ENCODE measurements around the gene VPS72. TPM values are rescaled to one million over a fixed set of nuclear protein-coding genes. Genes with fewer than 3 reads are reported as not detected.
A peak's percentile ranks its signal among the peaks of the same experiment; 100 is the strongest.
"Not testable (repeated sequence)": the region's sequence is repeated elsewhere in the genome, so short reads cannot be mapped to it uniquely, and the experiment has no call there.

The VPS72 gene
- 30.9 and 32.8 TPM in 2 replicates for total RNA-seq (2012; rRNA removed)

- H3K36me3 ChIP-seq (ENCODE audit: insufficient read depth, low read length) = peaks cover 12% of the 10 kb centered on the region
- peak within 1 kb of the TSS; percentile 94 for H3K9ac ChIP-seq (ENCODE audit: low read depth, low read length)
- peak within 1 kb of the TSS; percentile 88 for H3K4me3 ChIP-seq (ENCODE audit: low read length)
- peaks cover 24% of the 10 kb centered on the region for H3K4me1 ChIP-seq (ENCODE audit: control insufficient read depth, insufficient read depth, low read length)
- H3K27me3 ChIP-seq (ENCODE audit: control insufficient read depth, insufficient read depth, low read length) = no peaks in the 10 kb centered on the region
- no peaks in the 10 kb centered on the region for H3K9me3 ChIP-seq (replicated peaks; ENCODE audit: low read length)
- peak within 1 kb of the TSS; percentile 93 for H3K4me2 ChIP-seq (ENCODE audit: low read length)
Measured at GRCh38 chr1:151189637-151190445, at the start of gene VPS72. VPS72 (minus strand) TSS chr1:151190197; CDS start chr1:151190121, 76 bp downstream.

DNA sequence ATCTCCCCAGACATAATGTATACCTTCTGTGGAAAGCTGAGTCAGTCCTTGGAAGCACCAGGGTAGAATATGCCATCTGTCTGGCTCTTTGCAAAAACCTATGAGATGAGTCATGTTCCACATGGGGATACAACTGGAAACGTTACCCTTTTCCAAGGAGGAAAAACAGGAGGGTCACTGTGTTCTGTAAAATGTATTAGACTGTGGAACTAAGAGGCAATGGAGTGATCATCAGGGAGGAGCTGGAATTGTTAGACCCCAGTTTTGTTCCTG is 48.4 kb upstream of the VPS72 start:
- Histone ChIP-seq H3K27me3 (ENCODE audit: control insufficient read depth, insufficient read depth, low read length) (no peaks in the 10 kb centered on the region), H3K4me3 (ENCODE audit: low read length) (no peak overlapping the region), H3K9ac (ENCODE audit: low read depth, low read length) (no peak overlapping the region), H3K4me2 (ENCODE audit: low read length) (peak overlapping the region; percentile 22), H3K36me3 (ENCODE audit: insufficient read depth, low read length) (peaks cover 86% of the 10 kb centered on the region), H3K4me1 (ENCODE audit: control insufficient read depth, insufficient read depth, low read length) (peaks cover 17% of the 10 kb centered on the region), H3K9me3 (replicated peaks; ENCODE audit: low read length) (no peaks in the 10 kb centered on the region)

DNA sequence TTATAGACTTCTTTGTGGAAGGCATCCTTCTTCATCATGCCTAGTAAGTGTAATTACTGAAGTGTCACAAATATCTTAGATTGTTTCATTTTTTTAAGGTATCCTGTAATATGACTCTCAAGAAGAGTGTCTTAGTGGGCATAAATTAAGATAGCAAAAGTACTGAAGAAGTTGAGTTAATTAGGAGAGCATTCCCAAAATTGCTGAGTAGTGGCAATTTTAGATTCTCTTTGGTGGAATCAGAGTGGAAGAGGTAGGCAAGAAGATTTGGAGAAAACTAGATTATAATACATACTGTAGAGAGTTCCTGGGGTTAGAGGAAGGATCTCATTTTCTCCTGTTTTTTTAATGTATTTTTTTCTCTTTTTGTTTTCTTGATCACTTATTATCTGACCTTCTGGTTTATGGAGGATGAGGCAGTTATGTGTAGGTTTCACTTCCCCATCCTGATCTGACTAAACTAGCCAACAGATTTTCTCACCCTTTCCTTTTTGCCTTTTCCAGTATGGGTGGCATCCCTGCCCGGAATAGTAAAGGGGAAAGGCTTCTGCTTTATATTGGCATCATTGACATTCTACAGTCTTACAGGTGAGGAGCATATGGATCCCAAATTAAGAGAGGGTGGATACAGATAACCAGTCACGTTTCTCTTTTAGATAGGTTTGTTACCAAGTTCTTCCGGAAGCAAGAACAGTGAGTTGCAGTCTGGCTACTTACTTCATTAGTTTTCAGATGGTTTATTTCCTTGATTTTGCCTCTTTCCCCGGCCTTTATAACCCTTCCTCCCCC is 47.9 kb upstream of the VPS72 start:
- peak overlapping the region; percentile 22 for H3K4me2 ChIP-seq (ENCODE audit: low read length)
- no peak overlapping the region for H3K4me3 ChIP-seq (ENCODE audit: low read length)
- no peak overlapping the region for H3K9ac ChIP-seq (ENCODE audit: low read depth, low read length)
- H3K36me3 ChIP-seq (ENCODE audit: insufficient read depth, low read length) = peaks cover 81% of the 10 kb centered on the region
- peaks cover 17% of the 10 kb centered on the region for H3K4me1 ChIP-seq (ENCODE audit: control insufficient read depth, insufficient read depth, low read length)
- no peaks in the 10 kb centered on the region for H3K9me3 ChIP-seq (replicated peaks; ENCODE audit: low read length)
- H3K27me3 ChIP-seq (ENCODE audit: control insufficient read depth, insufficient read depth, low read length) = no peaks in the 10 kb centered on the region

GRCh38 chr1:151235235-151235634 is 45.2 kb upstream of the VPS72 start:
- no peaks in the 10 kb centered on the region for H3K9me3 ChIP-seq (replicated peaks; ENCODE audit: low read length)
- H3K4me2 ChIP-seq (ENCODE audit: low read length) = no peak overlapping the region
- peaks cover 17% of the 10 kb centered on the region for H3K4me1 ChIP-seq (ENCODE audit: control insufficient read depth, insufficient read depth, low read length)
- H3K4me3 ChIP-seq (ENCODE audit: low read length) = no peak overlapping the region
- H3K27me3 ChIP-seq (ENCODE audit: control insufficient read depth, insufficient read depth, low read length) = no peaks in the 10 kb centered on the region
- H3K9ac ChIP-seq (ENCODE audit: low read depth, low read length) = no peak overlapping the region
- H3K36me3 ChIP-seq (ENCODE audit: insufficient read depth, low read length) = peaks cover 85% of the 10 kb centered on the region

- no peak overlapping the region for H3K4me3 ChIP-seq (ENCODE audit: low read length)
- H3K36me3 ChIP-seq (ENCODE audit: insufficient read depth, low read length) = peaks cover 52% of the 10 kb centered on the region
- H3K4me2 ChIP-seq (ENCODE audit: low read length) = no peak overlapping the region
Measured at GRCh38 chr1:151222130-151222529, 32.1 kb upstream of the VPS72 start.

DNA sequence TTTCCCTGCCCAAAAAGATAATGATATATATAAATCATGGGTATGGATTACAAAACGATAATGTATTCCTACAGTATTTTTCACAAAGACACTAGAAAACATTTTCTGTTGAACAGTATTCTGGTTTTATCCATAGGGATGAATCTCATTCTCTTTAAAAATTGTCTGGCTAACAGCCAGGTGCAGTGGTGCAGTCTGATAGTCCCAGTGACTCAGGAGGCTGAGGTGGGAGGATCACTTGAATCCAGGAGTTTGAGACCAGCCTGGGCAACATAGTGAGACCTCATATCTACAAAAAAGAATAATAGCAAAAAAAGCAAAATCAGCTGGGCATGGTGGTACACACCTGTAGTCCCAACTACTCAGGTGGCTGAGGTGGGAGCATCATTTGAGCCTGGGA is 31.6 kb upstream of the VPS72 start:
- H3K9me3 ChIP-seq (replicated peaks; ENCODE audit: low read length) = no peaks in the 10 kb centered on the region
- peaks cover 52% of the 10 kb centered on the region for H3K36me3 ChIP-seq (ENCODE audit: insufficient read depth, low read length)
- peaks cover 8% of the 10 kb centered on the region for H3K4me1 ChIP-seq (ENCODE audit: control insufficient read depth, insufficient read depth, low read length)
- H3K27me3 ChIP-seq (ENCODE audit: control insufficient read depth, insufficient read depth, low read length) = no peaks in the 10 kb centered on the region
- no peak overlapping the region for H3K4me3 ChIP-seq (ENCODE audit: low read length)
- H3K4me2 ChIP-seq (ENCODE audit: low read length) = no peak overlapping the region
- H3K9ac ChIP-seq (ENCODE audit: low read depth, low read length) = no peak overlapping the region

More at GRCh38 chr1:151222130-151222529, 32.1 kb upstream of the VPS72 start:
- Histone ChIP-seq H3K9ac (ENCODE audit: low read depth, low read length) (no peak overlapping the region), H3K9me3 (replicated peaks; ENCODE audit: low read length) (no peaks in the 10 kb centered on the region), H3K4me1 (ENCODE audit: control insufficient read depth, insufficient read depth, low read length) (peaks cover 8% of the 10 kb centered on the region), H3K27me3 (ENCODE audit: control insufficient read depth, insufficient read depth, low read length) (no peaks in the 10 kb centered on the region)

- Histone ChIP-seq H3K4me2 (ENCODE audit: low read length) (no peak overlapping the region), H3K4me1 (ENCODE audit: control insufficient read depth, insufficient read depth, low read length) (no peaks in the 10 kb centered on the region), H3K9me3 (replicated peaks; ENCODE audit: low read length) (no peaks in the 10 kb centered on the region), H3K9ac (ENCODE audit: low read depth, low read length) (no peak overlapping the region), H3K36me3 (ENCODE audit: insufficient read depth, low read length) (peaks cover 43% of the 10 kb centered on the region), H3K4me3 (ENCODE audit: low read length) (no peak overlapping the region), H3K27me3 (ENCODE audit: control insufficient read depth, insufficient read depth, low read length) (no peaks in the 10 kb centered on the region)
Measured at GRCh38 chr1:151213560-151213959, 23.6 kb upstream of the VPS72 start.

DNA sequence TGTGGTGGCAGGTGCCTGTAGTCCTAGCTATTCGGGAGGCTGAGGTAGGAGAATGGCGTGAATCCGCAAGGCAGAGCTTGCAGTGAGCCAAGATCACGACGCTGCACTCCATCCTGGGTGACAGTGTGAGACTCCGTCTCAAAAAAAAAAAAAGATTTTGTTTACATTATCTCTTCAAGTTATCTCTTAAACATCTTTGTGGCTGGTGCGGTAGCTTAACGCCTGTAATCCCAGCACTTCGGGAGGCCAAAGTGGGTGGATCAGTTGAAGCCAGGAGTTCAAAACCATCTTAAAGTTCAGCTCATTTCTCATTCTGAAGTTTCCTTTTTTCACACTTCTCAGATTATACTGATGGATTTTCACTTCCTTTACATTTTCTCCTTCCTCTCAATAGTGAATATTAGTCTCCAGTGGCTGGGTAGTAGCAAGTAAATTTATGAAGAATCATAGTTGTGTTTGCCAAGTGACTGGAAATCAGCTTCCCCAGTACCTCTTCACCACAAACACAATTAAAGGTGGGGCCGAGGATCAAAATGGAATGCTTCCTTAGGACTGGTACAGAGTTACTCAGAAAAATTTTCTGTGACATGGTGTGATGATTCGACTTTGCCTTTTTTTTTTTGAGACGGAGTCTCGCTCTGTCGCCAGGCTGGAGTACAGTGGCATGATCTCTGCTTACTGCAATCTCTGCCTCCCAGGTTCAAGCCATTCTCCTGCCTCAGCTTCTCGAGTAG is 22.1 kb upstream of the VPS72 start:
- H3K9ac ChIP-seq (ENCODE audit: low read depth, low read length) = no peak overlapping the region
- H3K36me3 ChIP-seq (ENCODE audit: insufficient read depth, low read length) = peaks cover 45% of the 10 kb centered on the region

GRCh38 chr1:151210830-151211229 is 20.8 kb upstream of the VPS72 start:
- H3K9ac ChIP-seq (ENCODE audit: low read depth, low read length) = no peak overlapping the region
- H3K4me3 ChIP-seq (ENCODE audit: low read length) = no peak overlapping the region
- H3K9me3 ChIP-seq (replicated peaks; ENCODE audit: low read length) = no peaks in the 10 kb centered on the region
- H3K4me1 ChIP-seq (ENCODE audit: control insufficient read depth, insufficient read depth, low read length) = no peaks in the 10 kb centered on the region
- H3K27me3 ChIP-seq (ENCODE audit: control insufficient read depth, insufficient read depth, low read length) = no peaks in the 10 kb centered on the region
- no peak overlapping the region for H3K4me2 ChIP-seq (ENCODE audit: low read length)
- H3K36me3 ChIP-seq (ENCODE audit: insufficient read depth, low read length) = peaks cover 43% of the 10 kb centered on the region

More for the DNA sequence above, 22.1 kb upstream of the VPS72 start:
- Histone ChIP-seq H3K9me3 (replicated peaks; ENCODE audit: low read length) (no peaks in the 10 kb centered on the region), H3K4me1 (ENCODE audit: control insufficient read depth, insufficient read depth, low read length) (no peaks in the 10 kb centered on the region), H3K4me3 (ENCODE audit: low read length) (no peak overlapping the region), H3K4me2 (ENCODE audit: low read length) (no peak overlapping the region), H3K27me3 (ENCODE audit: control insufficient read depth, insufficient read depth, low read length) (no peaks in the 10 kb centered on the region)

- H3K36me3 ChIP-seq (ENCODE audit: insufficient read depth, low read length) = peaks cover 40% of the 10 kb centered on the region
- H3K4me1 ChIP-seq (ENCODE audit: control insufficient read depth, insufficient read depth, low read length) = peaks cover 12% of the 10 kb centered on the region
- not testable (repeated sequence) for H3K4me2 ChIP-seq (ENCODE audit: low read length); H3K9ac ChIP-seq (ENCODE audit: low read depth, low read length); H3K9me3 ChIP-seq (replicated peaks; ENCODE audit: low read length); H3K27me3 ChIP-seq (ENCODE audit: control insufficient read depth, insufficient read depth, low read length); H3K4me3 ChIP-seq (ENCODE audit: low read length)
Measured at GRCh38 chr1:151205381-151205965, 15.5 kb upstream of the VPS72 start.

Data from skeletal muscle satellite cell (primary cell).